Ovary (tissue), 9 donors: ENCODE measurements around the gene SH3GL2. TPM values are rescaled to one million over a fixed set of nuclear protein-coding genes. Genes with fewer than 3 reads are reported as not detected.

Experiments used
- DNase-seq, 5 donors: peaks; one replicate each; pipeline ENCODE4 v3.0.0-alpha.2; 2019 to 2020
- H3K27ac ChIP-seq, 2 donors: fragments of 200-600 bp; one replicate each; pipeline versions ENCODE4 v1.5.1 to v1.8.0; 2019 to 2022
- H3K27me3 ChIP-seq: fragments of 200-600 bp; one replicate; pipeline ENCODE4 v1.8.0; 2022
- H3K36me3 ChIP-seq: fragments of 200-600 bp; sonication (generic); one replicate; pipeline ENCODE4 v1.5.1; 2019
- H3K4me1 ChIP-seq: one replicate; pipeline ENCODE4 v1.8.1; 2013; ENCODE audit warnings: mild to moderate bottlenecking, moderate library complexity; ENCODE audit not compliant: insufficient read depth
- H3K4me3 ChIP-seq: fragments of 200-600 bp; sonication (generic); one replicate; pipeline ENCODE4 v1.5.1; 2017
- H3K9me3 ChIP-seq, 2 donors: fragments of 200-600 bp in 1 of 2; sonication (generic) in 1 of 2; one replicate each; pipeline versions ENCODE4 v1.5.1 to v1.8.1; 2013 to 2019; ENCODE audit warnings: mild to moderate bottlenecking in 1 of 2, moderate library complexity in 1 of 2
- CTCF ChIP-seq, 3 donors: fragments of 450-650 bp in 2 of 3; fragments of 200-600 bp in 1 of 3; IDR thresholded peaks; one replicate each; pipeline versions ENCODE4 v1.5.1 to v1.8.0; 2016 to 2022; ENCODE audit warnings: antibody characterized with exemption in 3 of 3, mild to moderate bottlenecking in 1 of 3
- EP300 ChIP-seq: sonication (generic); formaldehyde crosslinking; IDR thresholded peaks from one replicate; pipeline ENCODE4 v1.6.1; 2017; ENCODE audit warnings: antibody characterized with exemption
- POLR2A ChIP-seq: fragments of 450-650 bp; IDR thresholded peaks from one replicate; pipeline ENCODE4 v1.6.1; 2017; ENCODE audit warnings: antibody characterized with exemption, mild to moderate bottlenecking, moderate library complexity
- WGBS, 3 donors: extraction: QIAGEN DNeasy Blood & Tissue Kit in 1 of 3; methylation state at CpG; one replicate each; pipeline versions ENCODE4 v1.1.5 to v1.1.7; 2013 to 2017; 5-methylcytosine and 5-hydroxymethylcytosine counted together
- intact Hi-C, 4 donors: fragments of 100-400 bp; cut with DNase I; formaldehyde crosslinking; loops; one replicate each; pipeline versions ENCODE4 v1.11.0 to v1.15.1; 2022 to 2023
- polyA plus RNA-seq, 2 donors: library from polyadenylated mRNA; stranded (reverse); fragments of 200-250 nt in 1 of 2; fragments of 350-450 nt in 1 of 2; fragmentation: Illumina TruSeq in 1 of 2; extraction: RNeasy Lipid Tissue Mini Kit (QIAGEN cat#74804) in 1 of 2; gene quantifications; one replicate each; pipeline ENCODE4 v1.2.3, GENCODE V29; 2013 to 2014
- total RNA-seq, 7 donors: library from RNA; depleted of rRNA in 2 of 7; stranded (reverse); fragments of >200 nt in 2 of 7; fragmentation: NEBNext Ultra II Directional in 3 of 7; extraction: Animal tissue kit (Norgen Biotek cat#: 25700) in 3 of 7; gene quantifications; one replicate each; pipeline versions ENCODE4 v1.1.0 to v1.2.4, GENCODE V29; 2016 to 2023
- donor health status: DM: no; HTN: no; CAD: no; lungs with moderate emphysema.
- donor health status: DM: no; HTN: no; CAD: no.
- donor health status: Bipolar disorder and iron deficiency.
- donor health status: DM: yes; HTN: yes; CAD: no.
- donor health status: DM: no; HTN: no; CAD: no.
- donor health status: DM: yes; HTN: yes; CAD: no.

SH3GL2 gene
- total and polyA plus RNA-seq, 9 donors = 0.25 to 4.9 (median 0.98) TPM; not detected in 1

GRCh38 chr9:17725399-17726010 is 146.6 kb downstream of the SH3GL2 start:
- WGBS, 3 donors = 64 to 84% (median 72%) methylated on average over 4 of the region's 4 CpGs
- TF ChIP-seq EP300 (no peak), CTCF (IDR thresholded peaks at IDR 0.05) (no peak), POLR2A (no peak)
- Histone ChIP-seq H3K4me3 (no peak overlapping the region), H3K27ac (no peak overlapping the region), H3K27me3 (no peaks in the 10 kb centered on the region), H3K4me1 (no peaks in the 10 kb centered on the region), H3K9me3 (no peaks in the 10 kb centered on the region), H3K36me3 (no peaks in the 10 kb centered on the region)
- intact Hi-C loops = no loop called here
- DNase-seq = no peak

- DNase-seq = no peak
- Histone ChIP-seq H3K36me3 (no peaks in the 10 kb centered on the region), H3K27me3 (no peaks in the 10 kb centered on the region), H3K4me1 (no peaks in the 10 kb centered on the region), H3K4me3 (no peak overlapping the region), H3K27ac (no peak overlapping the region), H3K9me3 (no peaks in the 10 kb centered on the region)
- intact Hi-C loops = no loop called here
- 56 to 69% (median 57%) methylated on average over 5 of the region's 5 CpGs for WGBS, 3 donors
- TF ChIP-seq CTCF (IDR thresholded peaks at IDR 0.05) = no peak
- TF ChIP-seq POLR2A = no peak
- TF ChIP-seq EP300 = no peak
Measured at GRCh38 chr9:17726298-17726697, 147.4 kb downstream of the SH3GL2 start.

GRCh38 chr9:17730899-17731298 is 152.0 kb downstream of the SH3GL2 start:
- Histone ChIP-seq H3K27me3 (no peaks in the 10 kb centered on the region), H3K27ac (no peak overlapping the region), H3K4me1 (no peaks in the 10 kb centered on the region), H3K36me3 (no peaks in the 10 kb centered on the region), H3K4me3 (no peak overlapping the region), H3K9me3 (no peaks in the 10 kb centered on the region)
- TF ChIP-seq POLR2A = no peak
- TF ChIP-seq CTCF (IDR thresholded peaks at IDR 0.05) = no peak
- no peak for TF ChIP-seq EP300
- intact Hi-C loops = no loop called here
- DNase-seq = no peak
- 70 to 81% (median 80%) methylated on average over 7 of the region's 7 CpGs for WGBS, 3 donors

DNA sequence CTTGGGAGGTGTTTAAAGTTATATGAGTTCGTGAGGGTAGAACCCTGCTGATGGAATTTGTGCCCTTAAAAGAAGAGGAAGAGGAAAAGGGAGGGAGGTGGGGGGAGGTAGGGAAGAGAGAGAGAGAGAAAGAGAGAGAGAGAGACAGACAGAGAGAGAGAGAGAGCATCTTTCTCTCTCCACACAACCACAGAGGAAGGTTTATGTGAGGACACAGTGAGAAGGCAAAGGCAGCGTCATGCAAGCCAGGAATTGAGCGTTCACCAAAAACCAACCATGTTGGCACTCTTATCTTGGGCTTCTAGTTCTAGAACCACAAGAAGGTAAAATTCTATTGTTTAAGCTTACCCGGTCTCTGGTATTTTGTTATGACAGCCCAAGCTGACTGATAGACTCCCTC is 152.4 kb downstream of the SH3GL2 start:
- H3K36me3 ChIP-seq = no peaks in the 10 kb centered on the region
- WGBS, 3 donors = 74 to 82% (median 81%) methylated on average over 4 of the region's 4 CpGs
- TF ChIP-seq CTCF (IDR thresholded peaks at IDR 0.05) = no peak
- no peak for TF ChIP-seq EP300
- no peak for TF ChIP-seq POLR2A
- no peaks in the 10 kb centered on the region for H3K9me3 ChIP-seq
- DNase-seq = no peak
- H3K4me1 ChIP-seq = no peaks in the 10 kb centered on the region
- no peak overlapping the region for H3K27ac ChIP-seq
- H3K4me3 ChIP-seq = no peak overlapping the region
- intact Hi-C loops = no loop called here
- H3K27me3 ChIP-seq = no peaks in the 10 kb centered on the region
